Neuronal stem cell (in vitro differentiated cells): Measurements from ENCODE around the gene KCNS1.
A peak's percentile ranks its signal among the peaks of the same experiment; 100 is the strongest.

Experiments
- DNase-seq: peaks from one replicate; pipeline ENCODE4 v3.0.0-alpha.2; 2013; ENCODE audit warnings: low spot score
- H2AFZ ChIP-seq: one replicate; pipeline ENCODE4 v1.6.1; 2013; ENCODE audit warnings: mild to moderate bottlenecking, low read length, inconsistent platforms
- H2AK5ac ChIP-seq: 2 replicates; pipeline ENCODE4 v1.6.1; 2013; ENCODE audit warnings: low read depth, mild to moderate bottlenecking, inconsistent platforms, low read length, moderate library complexity, mixed read lengths
- H2BK120ac ChIP-seq: 2 replicates; pipeline ENCODE4 v1.6.1; 2013; ENCODE audit warnings: low read depth, mild to moderate bottlenecking, inconsistent platforms, low read length, moderate library complexity, mixed read lengths
- H2BK12ac ChIP-seq: one replicate; pipeline ENCODE4 v1.6.1; 2013; ENCODE audit warnings: low read length, inconsistent platforms
- H2BK15ac ChIP-seq: 2 replicates; pipeline ENCODE4 v1.6.1; 2013; ENCODE audit warnings: mild to moderate bottlenecking, low read length, inconsistent platforms, mixed read lengths
- H2BK5ac ChIP-seq: one replicate; pipeline ENCODE4 v1.6.1; 2013; ENCODE audit warnings: inconsistent platforms, mild to moderate bottlenecking, low read length, moderate library complexity
- H3K14ac ChIP-seq: one replicate; pipeline ENCODE4 v1.6.1; 2013; ENCODE audit warnings: low read length, inconsistent platforms
- H3K18ac ChIP-seq: 2 replicates; pipeline ENCODE4 v1.6.1; 2013; ENCODE audit warnings: low read length, inconsistent platforms
- H3K23ac ChIP-seq: 2 replicates; pipeline ENCODE4 v1.6.1; 2013; ENCODE audit warnings: low read depth, mild to moderate bottlenecking, mixed read lengths, low read length, inconsistent platforms; ENCODE audit not compliant: poor library complexity
- H3K27ac ChIP-seq: replicated peaks from 3 replicates; pipeline ENCODE4 v1.5.1; 2013; ENCODE audit warnings: low read length, inconsistent platforms
- H3K27me3 ChIP-seq, 3 experiments: 2 replicates each; pipeline ENCODE4 v1.6.1; 2013; ENCODE audit warnings: low read length in 3 of 3, mild to moderate bottlenecking in 2 of 3, inconsistent platforms in 1 of 3, low read depth in 1 of 3, mixed read lengths in 1 of 3, moderate library complexity in 1 of 3; ENCODE audit not compliant: control insufficient read depth in 3 of 3, insufficient read depth in 3 of 3
- H3K36me3 ChIP-seq, 2 donors: replicated peaks in 1 of 2; 2 replicates each; pipeline ENCODE4 v1.6.1; 2013; ENCODE audit warnings: low read length in 2 of 2; ENCODE audit not compliant: control insufficient read depth in 2 of 2, insufficient read depth in 2 of 2
- H3K4ac ChIP-seq: 2 replicates; pipeline ENCODE4 v1.6.1; 2013; ENCODE audit warnings: inconsistent platforms, mild to moderate bottlenecking, low read length, moderate library complexity
- H3K4me1 ChIP-seq, 2 donors: 1 replicate in 1 of 2; 2 replicates in 1 of 2; pipeline ENCODE4 v1.6.1; 2013; ENCODE audit warnings: low read length in 2 of 2, low read depth in 1 of 2; ENCODE audit not compliant: control insufficient read depth in 2 of 2, insufficient read depth in 1 of 2
- H3K4me2 ChIP-seq: one replicate; pipeline ENCODE4 v1.6.1; 2013; ENCODE audit warnings: mild to moderate bottlenecking, low read length, inconsistent platforms; ENCODE audit not compliant: insufficient read depth, poor library complexity, severe bottlenecking
- H3K4me3 ChIP-seq, 2 donors: 2 replicates each; pipeline ENCODE4 v1.5.1; 2013; ENCODE audit warnings: low read length in 2 of 2, mild to moderate bottlenecking in 2 of 2, inconsistent platforms in 1 of 2, moderate library complexity in 1 of 2
- H3K79me1 ChIP-seq: one replicate; pipeline ENCODE4 v1.6.1; 2013; ENCODE audit warnings: low read depth, mild to moderate bottlenecking, inconsistent platforms, low read length, moderate library complexity
- H3K9ac ChIP-seq: one replicate; pipeline ENCODE4 v1.6.1; 2013; ENCODE audit warnings: mild to moderate bottlenecking, low read depth, low read length, inconsistent platforms; ENCODE audit not compliant: poor library complexity
- H3K9me3 ChIP-seq, 2 donors: replicated peaks in 1 of 2; 2 replicates each; pipeline versions ENCODE3 to v1.6.1; 2013; ENCODE audit warnings: low read length in 2 of 2, mild to moderate bottlenecking in 2 of 2, inconsistent platforms in 1 of 2, low read depth in 1 of 2, mixed read lengths in 1 of 2, moderate library complexity in 1 of 2; ENCODE audit not compliant: control insufficient read depth in 2 of 2, insufficient read depth in 1 of 2
- H4K8ac ChIP-seq: one replicate; pipeline ENCODE4 v1.6.1; 2013; ENCODE audit warnings: low read depth, mild to moderate bottlenecking, inconsistent platforms, low read length, moderate library complexity
- H4K91ac ChIP-seq: one replicate; pipeline ENCODE4 v1.6.1; 2013; ENCODE audit warnings: low read length, low read depth, mild to moderate bottlenecking, inconsistent platforms; ENCODE audit not compliant: poor library complexity
- WGBS, 2 donors: extraction: QIAGEN DNeasy Blood & Tissue Kit; methylation state at CpG; one replicate each; pipeline ENCODE4 v1.1.7; 2013; ENCODE audit warnings: missing lambda C conversion rate in 2 of 2, mixed read lengths in 1 of 2; ENCODE audit not compliant: insufficient read length in 2 of 2, insufficient replicate concordance in 1 of 2; ENCODE audit errors: extremely low coverage in 2 of 2; 5-methylcytosine and 5-hydroxymethylcytosine counted together

The KCNS1 gene

DNA sequence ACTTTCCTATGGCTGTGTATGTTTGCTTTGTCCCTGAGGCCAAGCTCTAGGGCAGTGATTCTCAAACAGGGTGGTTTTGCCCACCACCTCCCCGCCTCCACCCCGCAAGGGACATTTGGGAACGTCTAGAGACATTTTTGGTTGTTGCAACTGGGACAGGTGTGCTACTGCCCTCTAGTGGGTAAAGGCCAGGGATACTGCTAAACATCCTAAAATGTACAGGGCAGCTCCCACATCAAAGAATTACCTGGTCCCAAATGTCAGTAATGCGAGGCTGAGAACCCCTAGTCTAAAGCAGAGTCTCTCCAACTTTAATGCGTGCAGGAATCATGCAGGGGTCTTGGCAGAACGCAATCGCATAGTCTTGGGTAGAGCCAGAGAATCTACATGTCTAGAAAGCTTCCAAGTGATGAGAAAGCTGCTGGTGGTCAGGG, 5.1 kb downstream of the KCNS1 start:
- Histone ChIP-seq H3K4ac (no peak overlapping the region), H2AK5ac (no peak overlapping the region), H4K91ac (no peak overlapping the region), H3K9ac (no peak overlapping the region), H3K27me3 (peaks cover 4 to 41% (median 40%) of the 10 kb centered on the region in 3 experiments), H2BK120ac (no peak overlapping the region), H3K79me1 (no peaks in the 10 kb centered on the region), H3K4me2 (no peak overlapping the region), H3K14ac (no peak overlapping the region), H3K9me3 (peaks cover 0 to 8% of the 10 kb centered on the region in 2 donors), H2AFZ (peak overlapping the region; percentile 51), H4K8ac (no peak overlapping the region), H3K27ac (no peak overlapping the region), H2BK5ac (no peak overlapping the region), H3K23ac (no peak overlapping the region), H2BK15ac (no peak overlapping the region), H3K4me1 (no peaks in the 10 kb centered on the region), H3K36me3 (no peaks in the 10 kb centered on the region), H3K18ac (no peak overlapping the region), H3K4me3 (no peak overlapping the region), H2BK12ac (no peak overlapping the region)
- no CpG with 5 or more reads among the region's 7 CpGs for WGBS, 2 donors
- peak; percentile 43 for DNase-seq

DNA sequence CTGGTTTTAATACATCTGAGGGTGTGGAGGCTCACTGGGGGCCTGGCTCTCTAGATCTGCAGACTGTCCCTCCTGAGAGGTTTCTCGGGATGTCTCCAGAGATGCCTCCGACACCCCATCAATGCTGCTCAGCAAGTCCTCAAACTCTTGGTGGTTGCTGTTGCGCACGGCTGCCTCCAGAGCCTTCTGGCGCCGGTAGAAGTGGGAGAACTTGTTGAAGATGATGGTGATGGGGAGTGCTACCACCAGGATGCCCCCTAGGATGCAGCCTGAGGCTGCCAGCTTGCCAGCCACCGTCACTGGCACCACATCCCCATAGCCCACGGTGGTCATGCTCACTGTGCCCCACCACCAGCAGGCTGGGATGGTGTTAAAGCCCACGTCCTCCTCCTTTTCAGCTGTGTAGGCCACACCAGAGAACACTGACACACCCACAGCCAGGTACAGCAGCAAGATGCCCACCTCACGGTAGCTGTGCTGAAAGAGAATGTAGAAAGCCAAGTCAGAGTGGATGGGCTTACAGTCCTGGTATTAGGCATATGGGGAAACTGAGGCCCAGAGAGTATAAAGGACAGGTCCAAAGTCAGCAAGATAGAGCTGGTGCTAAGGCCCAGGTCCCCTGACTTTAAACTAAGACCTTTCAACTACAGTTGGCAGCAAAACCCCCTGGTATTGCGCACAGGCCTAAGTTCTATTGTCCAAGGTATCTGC, 5.9 kb downstream of the KCNS1 start:
- Histone ChIP-seq H2AK5ac (no peak overlapping the region), H3K4me1 (no peaks in the 10 kb centered on the region), H3K18ac (no peak overlapping the region), H3K9me3 (peaks cover 0 to 8% of the 10 kb centered on the region in 2 donors), H2BK5ac (no peak overlapping the region), H2AFZ (no peak overlapping the region), H3K4ac (no peak overlapping the region), H3K79me1 (no peaks in the 10 kb centered on the region), H3K23ac (peak overlapping the region; percentile 46), H3K9ac (no peak overlapping the region), H3K27me3 (peaks cover 4 to 33% (median 32%) of the 10 kb centered on the region in 3 experiments), H3K27ac (no peak overlapping the region), H2BK15ac (peak overlapping the region; percentile 24), H3K4me2 (no peak overlapping the region), H4K91ac (no peak overlapping the region), H4K8ac (no peak overlapping the region), H3K36me3 (no peaks in the 10 kb centered on the region), H3K14ac (peak overlapping the region; percentile 21), H3K4me3 (no peak overlapping the region), H2BK12ac (no peak overlapping the region), H2BK120ac (no peak overlapping the region)
- no CpG with 5 or more reads among the region's 11 CpGs for WGBS, 2 donors
- no peak for DNase-seq

GRCh38 chr20:45094201-45094600, 6.7 kb downstream of the KCNS1 start:
- Histone ChIP-seq H3K4me2 (no peak overlapping the region), H3K18ac (no peak overlapping the region), H2BK12ac (no peak overlapping the region), H2BK5ac (no peak overlapping the region), H3K4ac (no peak overlapping the region), H3K23ac (no peak overlapping the region), H3K27me3 (peaks cover 4 to 26% (median 24%) of the 10 kb centered on the region in 3 experiments), H4K91ac (no peak overlapping the region), H3K9me3 (peaks cover 0 to 8% of the 10 kb centered on the region in 2 donors), H3K36me3 (no peaks in the 10 kb centered on the region), H3K79me1 (no peaks in the 10 kb centered on the region), H3K14ac (no peak overlapping the region), H3K4me3 (no peak overlapping the region), H3K9ac (no peak overlapping the region), H3K4me1 (no peaks in the 10 kb centered on the region), H2AFZ (no peak overlapping the region), H2BK15ac (no peak overlapping the region), H2BK120ac (no peak overlapping the region), H2AK5ac (no peak overlapping the region), H3K27ac (no peak overlapping the region), H4K8ac (no peak overlapping the region)
- DNase-seq, result no peak
- WGBS, 2 donors, result no CpG with 5 or more reads among the region's 2 CpGs

DNA sequence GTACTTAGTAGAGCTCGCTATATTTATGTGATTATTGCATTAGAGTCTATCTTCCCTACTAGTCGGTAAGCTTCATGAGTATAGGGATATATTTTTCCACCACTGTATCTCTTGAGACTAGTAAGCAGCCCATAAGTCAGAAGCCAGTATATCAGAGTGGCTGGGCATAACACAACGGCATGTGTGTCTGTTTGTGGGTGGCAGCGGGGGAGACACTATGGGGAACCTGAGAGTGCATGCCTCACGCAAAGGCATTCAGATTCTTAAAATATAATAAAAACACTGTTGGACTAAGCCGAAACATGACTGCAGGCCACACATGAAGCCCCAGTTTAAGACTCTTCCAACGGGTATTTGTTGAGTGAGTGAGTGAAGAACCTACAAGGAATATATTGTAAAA, 8.0 kb downstream of the KCNS1 start:
- WGBS, 2 donors, result no CpG with 5 or more reads among the region's 7 CpGs
- no peak overlapping the region for H2BK5ac ChIP-seq

More for the DNA sequence above, 8.0 kb downstream of the KCNS1 start:
- Histone ChIP-seq H3K9me3 (peaks cover 0 to 5% of the 10 kb centered on the region in 2 donors), H3K36me3 (no peaks in the 10 kb centered on the region), H3K23ac (no peak overlapping the region), H3K4me3 (no peak overlapping the region), H2AFZ (no peak overlapping the region), H3K18ac (no peak overlapping the region), H2BK12ac (no peak overlapping the region), H3K4ac (no peak overlapping the region), H3K14ac (no peak overlapping the region), H3K79me1 (no peaks in the 10 kb centered on the region), H3K4me1 (no peaks in the 10 kb centered on the region), H2BK120ac (no peak overlapping the region), H4K91ac (no peak overlapping the region), H2BK15ac (no peak overlapping the region), H3K4me2 (no peak overlapping the region), H3K27me3 (peaks cover 0 to 13% (median 11%) of the 10 kb centered on the region in 3 experiments), H4K8ac (no peak overlapping the region), H2AK5ac (no peak overlapping the region), H3K27ac (no peak overlapping the region), H3K9ac (no peak overlapping the region)
- no peak for DNase-seq
